Measurements from ENCODE around the gene MACROH2A1. TPM values are rescaled to one million over a fixed set of nuclear protein-coding genes. Genes with fewer than 3 reads are reported as not detected.

The MACROH2A1 gene
- total RNA-seq, 4 donors from 2014 or later = 164 to 268 (median 170) TPM

GRCh38 chr5:135446206-135446605 lies 47.2 kb upstream of the MACROH2A1 start:
- Histone ChIP-seq H3K36me3 (no peaks in the 10 kb centered on the region), H3K27me3 (no peaks in the 10 kb centered on the region), H3K4me1 (peaks cover 0 to 21% (median 2%) of the 10 kb centered on the region in 4 donors), H3K27ac (no peak overlapping the region), H3K4me3 (no peak overlapping the region), H3K9me3 (no peaks in the 10 kb centered on the region)
- TF ChIP-seq POLR2A (IDR thresholded peaks at IDR 0.05) = no peak
- no peak for TF ChIP-seq CTCF (IDR thresholded peaks at IDR 0.05)
- no peak for TF ChIP-seq EP300 (IDR thresholded peaks at IDR 0.05)
- 74 to 94% methylated on average over 9 of the region's 9 CpGs for WGBS, 2 donors
- DNase-seq (ENCODE audit: low spot score in 2 of 2) = no peak

DNA sequence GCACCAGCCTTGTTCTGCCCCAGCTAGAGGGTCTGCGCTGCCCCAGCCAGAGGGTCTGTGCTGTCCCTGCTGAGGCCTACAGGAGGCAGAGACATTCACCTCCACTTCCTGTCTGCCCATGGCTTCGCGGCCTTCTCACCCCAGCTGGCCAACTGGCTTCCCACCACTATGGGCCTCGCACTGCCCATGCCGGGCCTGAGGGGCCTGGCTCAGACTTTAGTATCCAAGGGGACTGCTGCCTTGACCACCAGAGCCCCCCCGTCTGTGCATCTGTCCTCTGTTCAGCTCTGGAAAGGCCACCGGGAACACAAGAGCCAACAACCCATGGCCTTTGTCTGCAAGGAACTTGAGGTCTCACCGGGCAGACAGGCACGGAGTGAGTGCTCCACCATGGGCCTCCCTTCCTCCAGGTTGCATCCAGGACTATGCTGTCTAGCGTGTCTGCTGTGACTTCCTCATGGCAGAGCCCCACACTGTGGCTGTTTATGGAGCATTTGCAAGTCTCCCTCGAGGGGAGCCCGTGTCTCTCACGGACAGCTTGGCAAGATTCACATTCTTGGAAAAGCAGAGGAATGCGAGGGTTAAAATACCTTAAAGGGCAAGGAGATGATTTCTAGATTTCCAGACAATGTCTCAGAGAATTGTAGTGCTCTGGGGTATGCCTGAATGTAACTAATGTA lies 46.4 kb upstream of the MACROH2A1 start:
- TF ChIP-seq POLR2A (IDR thresholded peaks at IDR 0.05) (no peak), CTCF (IDR thresholded peaks at IDR 0.05) (no peak), EP300 (IDR thresholded peaks at IDR 0.05) (no peak)
- Histone ChIP-seq H3K27ac (no peak overlapping the region), H3K4me3 (no peak overlapping the region), H3K36me3 (no peaks in the 10 kb centered on the region), H3K4me1 (peaks cover 0 to 28% (median 2%) of the 10 kb centered on the region in 4 donors), H3K27me3 (no peaks in the 10 kb centered on the region), H3K9me3 (no peaks in the 10 kb centered on the region)
- WGBS, 2 donors = 72 to 79% methylated on average over 10 to 14 of the region's 14 CpGs
- DNase-seq (ENCODE audit: low spot score in 2 of 2) = no peak

DNA sequence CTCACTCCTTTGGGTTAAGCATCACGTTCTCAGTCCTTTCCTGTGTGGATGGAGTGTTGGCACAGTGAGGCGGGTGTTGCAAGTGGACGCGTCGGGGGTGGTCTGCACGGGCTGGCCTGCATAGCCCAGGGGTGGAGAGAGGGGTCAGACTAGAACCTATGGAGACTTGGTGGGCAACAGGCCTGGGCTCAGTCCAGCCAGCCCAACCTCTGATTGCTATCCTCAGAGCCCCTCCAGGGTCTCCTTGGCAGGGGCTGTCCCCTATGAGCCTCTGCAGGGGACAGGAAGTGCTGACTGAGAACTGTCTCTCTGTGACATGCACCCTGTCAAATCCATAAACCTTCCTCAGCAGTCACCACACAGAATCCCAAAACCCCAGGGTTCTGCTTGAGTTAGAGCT lies 45.9 kb upstream of the MACROH2A1 start:
- DNase-seq (ENCODE audit: low spot score in 2 of 2) = no peak
- TF ChIP-seq EP300 (IDR thresholded peaks at IDR 0.05) = no peak
- TF ChIP-seq POLR2A (IDR thresholded peaks at IDR 0.05) = no peak
- TF ChIP-seq CTCF (IDR thresholded peaks at IDR 0.05) = no peak
- Histone ChIP-seq H3K4me1 (peaks cover 0 to 30% (median 2%) of the 10 kb centered on the region in 4 donors), H3K27ac (no peak overlapping the region), H3K9me3 (no peaks in the 10 kb centered on the region), H3K4me3 (no peak overlapping the region), H3K36me3 (no peaks in the 10 kb centered on the region), H3K27me3 (no peaks in the 10 kb centered on the region)
- 80 to 90% methylated on average over 6 of the region's 6 CpGs for WGBS, 2 donors

GRCh38 chr5:135444360-135444759 lies 45.3 kb upstream of the MACROH2A1 start:
- Histone ChIP-seq H3K4me3 (no peak overlapping the region), H3K9me3 (no peaks in the 10 kb centered on the region), H3K36me3 (no peaks in the 10 kb centered on the region), H3K27me3 (no peaks in the 10 kb centered on the region), H3K27ac (no peak overlapping the region), H3K4me1 (peaks cover 0 to 36% (median 5%) of the 10 kb centered on the region in 4 donors)
- TF ChIP-seq POLR2A (IDR thresholded peaks at IDR 0.05) = no peak
- TF ChIP-seq EP300 (IDR thresholded peaks at IDR 0.05) = no peak
- no peak for TF ChIP-seq CTCF (IDR thresholded peaks at IDR 0.05)
- DNase-seq (ENCODE audit: low spot score in 2 of 2) = no peak
- WGBS, 2 donors = 66 to 78% methylated on average over 13 of the region's 13 CpGs

- no peak for TF ChIP-seq CTCF (IDR thresholded peaks at IDR 0.05)
- TF ChIP-seq POLR2A (IDR thresholded peaks at IDR 0.05) = no peak
- TF ChIP-seq EP300 (IDR thresholded peaks at IDR 0.05) = no peak
- DNase-seq (ENCODE audit: low spot score in 2 of 2) = no peak
- Histone ChIP-seq H3K4me3 (no peak overlapping the region), H3K27ac (peak overlapping the region in 1 of 4 donors; percentile 22), H3K36me3 (no peaks in the 10 kb centered on the region), H3K9me3 (no peaks in the 10 kb centered on the region), H3K4me1 (peaks cover 0 to 46% (median 6%) of the 10 kb centered on the region in 4 donors), H3K27me3 (no peaks in the 10 kb centered on the region)
- WGBS, 2 donors = 39 to 51% methylated on average over 6 of the region's 6 CpGs
Measured at GRCh38 chr5:135443161-135443960, 44.3 kb upstream of the MACROH2A1 start.
